DOHH2 (cell line): ENCODE measurements around the gene PRSS8.

Source experiments
- H3F3A ChIP-seq: fragments of 200-600 bp; sonication (generic), shearing (Covaris generic); 2 replicates; pipeline ENCODE4 v1.6.0; 2016; ENCODE audit warnings: antibody characterized with exemption, mild to moderate bottlenecking; ENCODE audit not compliant: control insufficient read depth, insufficient read depth
- H3K27ac ChIP-seq: fragments of 200-600 bp; sonication (generic); 2 replicates; pipeline ENCODE4 v1.5.1; 2014; ENCODE audit warnings: low read depth, mild to moderate bottlenecking, low read length, moderate library complexity
- H3K27me3 ChIP-seq: fragments of 200-600 bp; sonication (generic); 2 replicates; pipeline ENCODE4 v1.6.1; 2014; ENCODE audit warnings: mild to moderate bottlenecking, low read length, mixed read lengths; ENCODE audit not compliant: control insufficient read depth
- H3K36me3 ChIP-seq: fragments of 200-600 bp; sonication (generic); 2 replicates; pipeline ENCODE4 v1.6.1; 2014; ENCODE audit warnings: mild to moderate bottlenecking, low read length, moderate library complexity, mixed read lengths; ENCODE audit not compliant: control insufficient read depth
- H3K4me1 ChIP-seq: fragments of 200-600 bp; sonication (generic); 2 replicates; pipeline ENCODE4 v1.6.1; 2014; ENCODE audit warnings: mild to moderate bottlenecking, low read length, mixed read lengths; ENCODE audit not compliant: control insufficient read depth
- H3K4me2 ChIP-seq: fragments of 200-600 bp; sonication (generic); 2 replicates; pipeline ENCODE4 v1.6.0; 2014; ENCODE audit warnings: mild to moderate bottlenecking, low read length, moderate library complexity
- H3K4me3 ChIP-seq: fragments of 200-600 bp; sonication (generic); 2 replicates; pipeline ENCODE4 v1.5.1; 2014; ENCODE audit warnings: mild to moderate bottlenecking, low read length, mixed read lengths
- H3K79me2 ChIP-seq: fragments of 200-600 bp; sonication (generic); 2 replicates; pipeline ENCODE4 v1.6.1; 2014; ENCODE audit warnings: mild to moderate bottlenecking, low read length, mixed read lengths; ENCODE audit not compliant: control insufficient read depth
- H3K9me2 ChIP-seq: fragments of 200-600 bp; sonication (generic); replicated peaks from 2 replicates; pipeline ENCODE4 v1.6.1; 2014; ENCODE audit warnings: mild to moderate bottlenecking, low read length, mixed read lengths; ENCODE audit not compliant: control insufficient read depth
- H3K9me3 ChIP-seq: fragments of 200-600 bp; sonication (generic); 2 replicates; pipeline ENCODE4 v1.6.1; 2014; ENCODE audit warnings: antibody characterized with exemption, low read length, mixed read lengths; ENCODE audit not compliant: control insufficient read depth, insufficient read depth
- H4K20me1 ChIP-seq: fragments of 200-600 bp; sonication (generic); 2 replicates; pipeline ENCODE4 v1.6.0; 2014; ENCODE audit warnings: low read depth, mild to moderate bottlenecking, antibody characterized with exemption, low read length, moderate library complexity; ENCODE audit not compliant: control insufficient read depth, insufficient read depth
- EZH2phosphoT487 ChIP-seq: fragments of 200-600 bp; sonication (generic); IDR thresholded peaks from 2 replicates; pipeline ENCODE4 v1.6.1; 2017; ENCODE audit warnings: borderline replicate concordance, mild to moderate bottlenecking, antibody characterized with exemption, low read length, moderate library complexity, mixed read lengths
- TF ChIP-seq, protein P1 (sequence below): fragments of 200-600 bp; sonication (generic); IDR thresholded peaks from one replicate; pipeline ENCODE4 v1.5.1; 2014; ENCODE audit warnings: antibody characterized with exemption, mild to moderate bottlenecking, low read depth, low read length; ENCODE audit not compliant: poor library complexity, severe bottlenecking

PRSS8 gene

DNA sequence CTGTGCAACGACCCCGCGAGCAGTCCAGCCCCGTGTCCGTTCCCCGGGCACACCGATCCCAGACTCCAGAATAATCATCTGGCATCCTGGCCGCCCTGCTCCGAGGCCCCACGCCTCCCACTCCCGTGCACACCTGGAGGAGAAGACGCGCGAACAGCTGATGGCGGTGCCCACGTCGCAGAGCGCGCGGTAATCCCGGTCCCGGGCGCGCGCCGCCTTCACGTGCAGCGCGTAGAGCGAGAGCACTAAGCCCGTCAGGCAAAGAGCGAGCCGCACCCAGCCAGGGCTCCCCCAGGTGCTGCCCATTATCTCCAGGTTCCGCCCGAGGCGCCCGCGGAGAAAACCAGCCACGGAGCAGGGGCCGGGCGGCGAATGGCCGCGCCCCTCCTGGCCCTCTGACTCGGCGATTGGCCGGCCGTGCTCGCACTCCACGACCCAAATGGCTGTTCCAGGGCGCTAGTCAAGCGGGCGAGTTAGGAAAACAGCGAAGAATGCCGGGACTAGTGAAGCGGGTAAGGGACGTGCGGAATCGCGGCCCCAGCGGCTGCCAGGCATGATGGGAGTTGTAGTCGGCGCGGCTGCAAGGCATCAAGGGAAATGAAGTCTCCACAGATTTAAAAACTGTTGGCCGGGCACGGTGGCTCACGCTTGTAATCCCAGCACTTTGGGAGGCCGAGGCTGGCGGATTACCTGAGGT is 41.0 kb downstream of the PRSS8 start, which contains the start of gene VKORC1:
VKORC1 (minus strand) TSS at position 374 of the 697 bp plus-strand sequence; CDS start at position 306, 68 bp downstream.
- H3F3A ChIP-seq = no peaks in the 10 kb centered on the region
- H3K9me2 ChIP-seq = no peaks in the 10 kb centered on the region
- peak within 1 kb of the TSS; percentile 70 for H3K27ac ChIP-seq
- H3K36me3 ChIP-seq = peaks cover 13% of the 10 kb centered on the region
- peak within 1 kb of the TSS; percentile 88 for H3K4me3 ChIP-seq
- no peaks in the 10 kb centered on the region for H3K9me3 ChIP-seq
- peak within 1 kb of the TSS; percentile 91 for H3K4me2 ChIP-seq
- TF ChIP-seq, protein P1, sequence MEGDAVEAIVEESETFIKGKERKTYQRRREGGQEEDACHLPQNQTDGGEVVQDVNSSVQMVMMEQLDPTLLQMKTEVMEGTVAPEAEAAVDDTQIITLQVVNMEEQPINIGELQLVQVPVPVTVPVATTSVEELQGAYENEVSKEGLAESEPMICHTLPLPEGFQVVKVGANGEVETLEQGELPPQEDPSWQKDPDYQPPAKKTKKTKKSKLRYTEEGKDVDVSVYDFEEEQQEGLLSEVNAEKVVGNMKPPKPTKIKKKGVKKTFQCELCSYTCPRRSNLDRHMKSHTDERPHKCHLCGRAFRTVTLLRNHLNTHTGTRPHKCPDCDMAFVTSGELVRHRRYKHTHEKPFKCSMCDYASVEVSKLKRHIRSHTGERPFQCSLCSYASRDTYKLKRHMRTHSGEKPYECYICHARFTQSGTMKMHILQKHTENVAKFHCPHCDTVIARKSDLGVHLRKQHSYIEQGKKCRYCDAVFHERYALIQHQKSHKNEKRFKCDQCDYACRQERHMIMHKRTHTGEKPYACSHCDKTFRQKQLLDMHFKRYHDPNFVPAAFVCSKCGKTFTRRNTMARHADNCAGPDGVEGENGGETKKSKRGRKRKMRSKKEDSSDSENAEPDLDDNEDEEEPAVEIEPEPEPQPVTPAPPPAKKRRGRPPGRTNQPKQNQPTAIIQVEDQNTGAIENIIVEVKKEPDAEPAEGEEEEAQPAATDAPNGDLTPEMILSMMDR = peak; percentile 9
- TF ChIP-seq EZH2phosphoT487 = no peak
- H4K20me1 ChIP-seq = no peaks in the 10 kb centered on the region
- no peaks in the 10 kb centered on the region for H3K27me3 ChIP-seq
- peaks cover 16% of the 10 kb centered on the region for H3K4me1 ChIP-seq
- peaks cover 30% of the 10 kb centered on the region for H3K79me2 ChIP-seq

DNA sequence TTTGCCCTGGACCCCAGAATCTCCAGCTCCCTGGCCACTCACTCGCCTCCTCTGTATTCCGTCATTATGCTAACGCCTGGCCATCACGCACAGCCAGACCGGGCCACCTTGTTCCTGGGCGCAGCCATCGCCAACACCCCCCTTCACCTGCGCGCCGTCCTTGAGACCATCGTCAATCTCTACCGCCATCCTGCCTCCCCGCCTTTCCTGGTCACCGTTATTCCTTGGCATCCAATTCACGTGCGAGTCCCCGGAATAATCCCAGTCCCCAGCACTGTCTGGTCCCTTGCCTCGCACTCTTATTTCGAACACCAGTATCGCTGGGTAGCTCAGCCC is 41.5 kb downstream of the PRSS8 start:
- no peaks in the 10 kb centered on the region for H4K20me1 ChIP-seq
- peak overlapping the region; percentile 88 for H3K4me3 ChIP-seq
- H3K79me2 ChIP-seq = peaks cover 30% of the 10 kb centered on the region
- H3K27ac ChIP-seq = peak overlapping the region; percentile 70
- H3K9me2 ChIP-seq = no peaks in the 10 kb centered on the region
- peak overlapping the region; percentile 91 for H3K4me2 ChIP-seq
- H3F3A ChIP-seq = no peaks in the 10 kb centered on the region
- H3K36me3 ChIP-seq = peaks cover 16% of the 10 kb centered on the region
- peaks cover 16% of the 10 kb centered on the region for H3K4me1 ChIP-seq
- H3K9me3 ChIP-seq = no peaks in the 10 kb centered on the region
- no peaks in the 10 kb centered on the region for H3K27me3 ChIP-seq
- no peak for TF ChIP-seq EZH2phosphoT487
- TF ChIP-seq, protein P1 = no peak

DNA sequence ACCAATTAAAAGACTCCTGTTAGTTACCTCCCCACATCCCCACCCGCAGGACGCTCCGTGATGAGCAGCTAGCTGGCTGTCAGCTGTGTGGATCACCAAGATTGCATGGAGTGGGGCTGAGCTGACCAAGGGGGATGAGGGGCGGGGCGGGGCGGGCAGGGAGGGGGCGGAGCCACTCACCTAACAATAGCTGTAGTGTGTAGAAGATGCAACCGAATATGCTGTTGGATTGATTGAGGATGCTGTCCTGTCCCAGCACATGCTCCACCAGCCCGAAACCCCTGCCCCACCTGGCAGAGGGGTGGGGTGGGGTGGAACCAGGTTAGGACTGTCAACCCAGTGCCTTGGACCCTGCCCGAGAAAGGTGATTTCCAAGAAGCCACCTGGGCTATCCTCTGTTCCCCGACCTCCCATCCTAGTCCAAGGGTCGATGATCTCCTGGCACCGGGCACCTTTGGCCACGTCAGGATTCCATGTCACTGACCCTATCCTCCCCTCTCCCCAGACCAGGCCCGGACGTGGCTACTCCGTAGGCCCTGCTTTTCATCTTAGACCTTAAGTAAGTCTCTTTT is 42.3 kb downstream of the PRSS8 start:
- H4K20me1 ChIP-seq = no peaks in the 10 kb centered on the region

More for the DNA sequence above, 42.3 kb downstream of the PRSS8 start:
- Histone ChIP-seq H3K36me3 (peaks cover 20% of the 10 kb centered on the region), H3K4me1 (peaks cover 16% of the 10 kb centered on the region), H3K27ac (no peak overlapping the region), H3K27me3 (no peaks in the 10 kb centered on the region), H3F3A (no peaks in the 10 kb centered on the region), H3K4me3 (peak overlapping the region; percentile 88), H3K9me3 (no peaks in the 10 kb centered on the region), H3K4me2 (peak overlapping the region; percentile 91), H3K79me2 (peaks cover 30% of the 10 kb centered on the region), H3K9me2 (no peaks in the 10 kb centered on the region)
- no peak for TF ChIP-seq EZH2phosphoT487
- TF ChIP-seq, protein P1 = no peak
